Activated naive CD8-positive, alpha-beta T cell (primary cell): Measurements from ENCODE around the gene UVRAG.

Source experiments
- H3K27ac Mint-ChIP-seq: one replicate; pipeline ENCODE4 v1.8.0; 2021; ENCODE audit warnings: mixed read lengths
- H3K27me3 Mint-ChIP-seq: one replicate; pipeline ENCODE4 v1.8.0; 2021; ENCODE audit warnings: mixed read lengths
- H3K36me3 Mint-ChIP-seq: one replicate; pipeline ENCODE4 v1.8.0; 2021; ENCODE audit warnings: mixed read lengths
- H3K4me1 Mint-ChIP-seq: one replicate; pipeline ENCODE4 v1.8.0; 2021; ENCODE audit warnings: low read depth, mixed read lengths
- H3K4me3 Mint-ChIP-seq: one replicate; pipeline ENCODE4 v1.8.0; 2021; ENCODE audit warnings: mild to moderate bottlenecking, mixed read lengths
- H3K9me3 Mint-ChIP-seq: one replicate; pipeline ENCODE4 v1.8.0; 2021; ENCODE audit warnings: low read depth, mixed read lengths

The UVRAG gene

GRCh38 chr11:76114238-76114637 lies 299.2 kb downstream of the UVRAG start:
- peaks cover 9% of the 10 kb centered on the region for H3K36me3 Mint-ChIP-seq
- no peaks in the 10 kb centered on the region for H3K4me1 Mint-ChIP-seq
- H3K4me3 Mint-ChIP-seq = no peak overlapping the region
- H3K27ac Mint-ChIP-seq = no peak overlapping the region
- no peaks in the 10 kb centered on the region for H3K9me3 Mint-ChIP-seq
- no peaks in the 10 kb centered on the region for H3K27me3 Mint-ChIP-seq

- Mint-ChIP-seq H3K27me3 (no peaks in the 10 kb centered on the region), H3K27ac (no peak overlapping the region), H3K4me1 (no peaks in the 10 kb centered on the region)
Observed at GRCh38 chr11:76115555-76115954, 300.5 kb downstream of the UVRAG start.

GRCh38 chr11:76119032-76119431 lies 304.0 kb downstream of the UVRAG start:
- Mint-ChIP-seq H3K4me3 (no peak overlapping the region), H3K4me1 (no peaks in the 10 kb centered on the region), H3K27ac (no peak overlapping the region), H3K27me3 (no peaks in the 10 kb centered on the region), H3K9me3 (no peaks in the 10 kb centered on the region), H3K36me3 (peaks cover 12% of the 10 kb centered on the region)

More at GRCh38 chr11:76115555-76115954, 300.5 kb downstream of the UVRAG start:
- Mint-ChIP-seq H3K36me3 (peaks cover 9% of the 10 kb centered on the region), H3K4me3 (no peak overlapping the region), H3K9me3 (no peaks in the 10 kb centered on the region)

GRCh38 chr11:76119779-76120178 lies 304.8 kb downstream of the UVRAG start:
- no peaks in the 10 kb centered on the region for H3K27me3 Mint-ChIP-seq
- no peaks in the 10 kb centered on the region for H3K9me3 Mint-ChIP-seq
- H3K4me1 Mint-ChIP-seq = no peaks in the 10 kb centered on the region
- no peak overlapping the region for H3K27ac Mint-ChIP-seq
- H3K36me3 Mint-ChIP-seq = peaks cover 12% of the 10 kb centered on the region
- no peak overlapping the region for H3K4me3 Mint-ChIP-seq

GRCh38 chr11:76120513-76121101 lies 305.6 kb downstream of the UVRAG start:
- no peaks in the 10 kb centered on the region for H3K9me3 Mint-ChIP-seq
- H3K27me3 Mint-ChIP-seq = no peaks in the 10 kb centered on the region
- H3K4me1 Mint-ChIP-seq = no peaks in the 10 kb centered on the region
- H3K36me3 Mint-ChIP-seq = peaks cover 15% of the 10 kb centered on the region
- H3K27ac Mint-ChIP-seq = no peak overlapping the region
- no peak overlapping the region for H3K4me3 Mint-ChIP-seq

GRCh38 chr11:76123248-76123647 lies 308.2 kb downstream of the UVRAG start:
- H3K36me3 Mint-ChIP-seq = peaks cover 13% of the 10 kb centered on the region
- H3K27ac Mint-ChIP-seq = no peak overlapping the region
- no peaks in the 10 kb centered on the region for H3K9me3 Mint-ChIP-seq

GRCh38 chr11:76124905-76125770 lies 310.1 kb downstream of the UVRAG start:
- Mint-ChIP-seq H3K36me3 (peaks cover 10% of the 10 kb centered on the region), H3K4me1 (peaks cover 15% of the 10 kb centered on the region), H3K27ac (no peak overlapping the region), H3K4me3 (no peak overlapping the region), H3K27me3 (no peaks in the 10 kb centered on the region), H3K9me3 (no peaks in the 10 kb centered on the region)

More at GRCh38 chr11:76123248-76123647, 308.2 kb downstream of the UVRAG start:
- Mint-ChIP-seq H3K4me3 (no peak overlapping the region), H3K27me3 (no peaks in the 10 kb centered on the region), H3K4me1 (peaks cover 2% of the 10 kb centered on the region)

- no peaks in the 10 kb centered on the region for H3K27me3 Mint-ChIP-seq
- H3K36me3 Mint-ChIP-seq = peaks cover 10% of the 10 kb centered on the region
- no peak overlapping the region for H3K4me3 Mint-ChIP-seq
- H3K4me1 Mint-ChIP-seq = peaks cover 37% of the 10 kb centered on the region
- no peaks in the 10 kb centered on the region for H3K9me3 Mint-ChIP-seq
- H3K27ac Mint-ChIP-seq = no peak overlapping the region
Observed at GRCh38 chr11:76129729-76130128, 314.7 kb downstream of the UVRAG start.

- Mint-ChIP-seq H3K36me3 (peaks cover 7% of the 10 kb centered on the region), H3K9me3 (no peaks in the 10 kb centered on the region), H3K27ac (no peak overlapping the region), H3K4me3 (no peak overlapping the region), H3K27me3 (no peaks in the 10 kb centered on the region), H3K4me1 (peaks cover 37% of the 10 kb centered on the region)
Observed at GRCh38 chr11:76131142-76131541, 316.1 kb downstream of the UVRAG start.

- no peak overlapping the region for H3K4me3 Mint-ChIP-seq
Observed at GRCh38 chr11:76131671-76132631, 316.9 kb downstream of the UVRAG start.

GRCh38 chr11:76134239-76134638 lies 319.2 kb downstream of the UVRAG start:
- Mint-ChIP-seq H3K4me3 (no peak overlapping the region), H3K27me3 (no peaks in the 10 kb centered on the region), H3K36me3 (peaks cover 2% of the 10 kb centered on the region), H3K4me1 (peaks cover 30% of the 10 kb centered on the region), H3K9me3 (no peaks in the 10 kb centered on the region), H3K27ac (no peak overlapping the region)

More at GRCh38 chr11:76131671-76132631, 316.9 kb downstream of the UVRAG start:
- Mint-ChIP-seq H3K27ac (no peak overlapping the region), H3K36me3 (peaks cover 4% of the 10 kb centered on the region), H3K4me1 (peaks cover 35% of the 10 kb centered on the region), H3K27me3 (no peaks in the 10 kb centered on the region), H3K9me3 (no peaks in the 10 kb centered on the region)

GRCh38 chr11:76135491-76135890 lies 320.5 kb downstream of the UVRAG start:
- H3K27ac Mint-ChIP-seq = no peak overlapping the region
- no peaks in the 10 kb centered on the region for H3K9me3 Mint-ChIP-seq
- H3K4me3 Mint-ChIP-seq = no peak overlapping the region
- H3K36me3 Mint-ChIP-seq = peaks cover 4% of the 10 kb centered on the region
- H3K4me1 Mint-ChIP-seq = peaks cover 19% of the 10 kb centered on the region
- no peaks in the 10 kb centered on the region for H3K27me3 Mint-ChIP-seq

- peaks cover 8% of the 10 kb centered on the region for H3K36me3 Mint-ChIP-seq
- H3K27me3 Mint-ChIP-seq = no peaks in the 10 kb centered on the region
- H3K9me3 Mint-ChIP-seq = no peaks in the 10 kb centered on the region
- no peak overlapping the region for H3K4me3 Mint-ChIP-seq
- no peak overlapping the region for H3K27ac Mint-ChIP-seq
- no peaks in the 10 kb centered on the region for H3K4me1 Mint-ChIP-seq
Observed at GRCh38 chr11:76139314-76139713, 324.3 kb downstream of the UVRAG start.

- Mint-ChIP-seq H3K27me3 (no peaks in the 10 kb centered on the region), H3K4me1 (no peaks in the 10 kb centered on the region), H3K4me3 (no peak overlapping the region), H3K9me3 (no peaks in the 10 kb centered on the region), H3K27ac (no peak overlapping the region), H3K36me3 (peaks cover 8% of the 10 kb centered on the region)
Observed at GRCh38 chr11:76140912-76141574, 326.0 kb downstream of the UVRAG start.
